ENCODE data around the gene TMEM183A. TPM values are rescaled to one million over a fixed set of nuclear protein-coding genes. Genes with fewer than 3 reads are reported as not detected.

Gene TMEM183A
- total and polyA plus RNA-seq, 9 of the 15 experiments (the other 6 are each of a cell fraction or from before 2014, with no cell fraction given) = 23.4 to 190 (median 124) TPM

DNA sequence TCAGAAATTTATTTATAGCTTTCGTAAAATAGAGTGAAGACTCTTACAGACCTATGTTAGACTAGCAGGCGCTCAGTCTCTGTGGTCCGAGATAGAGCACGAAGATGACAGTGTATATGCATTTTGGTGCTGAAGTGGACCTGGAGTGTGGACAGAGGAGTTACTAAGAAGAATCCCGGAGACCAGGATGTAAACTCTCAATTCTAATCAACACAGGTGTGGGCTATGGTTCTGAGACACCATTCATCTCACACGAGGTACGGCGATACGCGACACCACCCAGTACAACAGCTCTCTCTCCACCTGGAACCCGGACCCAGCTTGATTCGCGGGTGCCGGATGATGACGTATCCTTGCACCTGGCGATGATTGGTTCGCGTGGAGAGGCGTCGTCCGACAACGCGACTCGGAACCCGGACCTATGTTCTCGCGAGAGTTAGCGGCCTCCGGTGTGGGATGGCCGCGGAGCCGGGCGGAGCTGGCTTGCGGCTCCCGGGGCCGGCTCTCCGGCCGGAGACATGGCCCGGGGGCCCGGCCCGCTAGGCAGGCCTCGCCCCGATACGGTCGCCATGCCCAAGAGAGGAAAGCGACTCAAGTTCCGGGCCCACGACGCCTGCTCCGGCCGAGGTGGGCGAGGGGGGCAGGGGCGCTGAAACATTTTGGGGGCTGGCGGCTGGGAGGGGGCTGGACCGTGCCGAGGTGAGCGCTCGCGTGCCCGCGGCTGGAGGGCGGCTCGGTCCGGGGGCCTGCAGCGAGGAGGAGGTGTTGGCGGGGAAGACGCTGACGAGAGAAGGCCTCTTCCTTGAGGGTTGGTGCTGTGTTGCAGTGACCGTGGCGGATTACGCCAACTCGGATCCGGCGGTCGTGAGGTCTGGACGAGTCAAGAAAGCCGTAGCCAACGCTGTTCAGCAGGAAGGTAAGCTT is at the start of gene TMEM183A (continued):
- TF ChIP-seq DIDO1 (tag; IDR thresholded peaks at IDR 0.05; ENCODE audit: low read depth) = peak; percentile 83; the same call in 1 of the 2 replicates
- no peak for TF ChIP-seq CHCHD3 (CRISPR knock-in tag; IDR thresholded peaks at IDR 0.05)
- TF ChIP-seq HOXB6 (CRISPR knock-in tag; IDR thresholded peaks at IDR 0.05; ENCODE audit: borderline replicate concordance) = no peak
- TF ChIP-seq CC2D1A (IDR thresholded peaks at IDR 0.05) = no peak
- TF ChIP-seq PHF21A (IDR thresholded peaks at IDR 0.05; ENCODE audit: borderline replicate concordance, low read depth) = 0 out of 2 replicates have a peak, but pooled peaks have one; percentile 20
- peak; percentile 92 to 94 for TF ChIP-seq FOXK2 (conservative IDR thresholded peaks at IDR 0.05 in 1 of 2, IDR thresholded peaks at IDR 0.05 in 1 of 2; ENCODE audit: low read depth in 2 of 2)
- TF ChIP-seq RBM22 (IDR thresholded peaks at IDR 0.05; ENCODE audit: low read depth, low read length, poor library complexity, severe bottlenecking) = peak; percentile 76
- no peak for TF ChIP-seq TCFL5 (CRISPR knock-in tag; conservative IDR thresholded peaks at IDR 0.05)
- TF ChIP-seq, protein P1, sequence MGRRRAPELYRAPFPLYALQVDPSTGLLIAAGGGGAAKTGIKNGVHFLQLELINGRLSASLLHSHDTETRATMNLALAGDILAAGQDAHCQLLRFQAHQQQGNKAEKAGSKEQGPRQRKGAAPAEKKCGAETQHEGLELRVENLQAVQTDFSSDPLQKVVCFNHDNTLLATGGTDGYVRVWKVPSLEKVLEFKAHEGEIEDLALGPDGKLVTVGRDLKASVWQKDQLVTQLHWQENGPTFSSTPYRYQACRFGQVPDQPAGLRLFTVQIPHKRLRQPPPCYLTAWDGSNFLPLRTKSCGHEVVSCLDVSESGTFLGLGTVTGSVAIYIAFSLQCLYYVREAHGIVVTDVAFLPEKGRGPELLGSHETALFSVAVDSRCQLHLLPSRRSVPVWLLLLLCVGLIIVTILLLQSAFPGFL (CRISPR knock-in tag; IDR thresholded peaks at IDR 0.05) = no peak
- no peak for TF ChIP-seq BRCA1 (IDR thresholded peaks at IDR 0.05)
- no peak for TF ChIP-seq BRCA1 (CRISPR knock-in tag; IDR thresholded peaks at IDR 0.05)
- TF ChIP-seq NFATC3 (IDR thresholded peaks at IDR 0.05) = peak; percentile 60; the same call in 1 of the 2 replicates
- TF ChIP-seq SMAD4 (CRISPR knock-in tag; conservative IDR thresholded peaks at IDR 0.05) = no peak; the same call in 1 of the 2 replicates
- TF ChIP-seq, protein P2, sequence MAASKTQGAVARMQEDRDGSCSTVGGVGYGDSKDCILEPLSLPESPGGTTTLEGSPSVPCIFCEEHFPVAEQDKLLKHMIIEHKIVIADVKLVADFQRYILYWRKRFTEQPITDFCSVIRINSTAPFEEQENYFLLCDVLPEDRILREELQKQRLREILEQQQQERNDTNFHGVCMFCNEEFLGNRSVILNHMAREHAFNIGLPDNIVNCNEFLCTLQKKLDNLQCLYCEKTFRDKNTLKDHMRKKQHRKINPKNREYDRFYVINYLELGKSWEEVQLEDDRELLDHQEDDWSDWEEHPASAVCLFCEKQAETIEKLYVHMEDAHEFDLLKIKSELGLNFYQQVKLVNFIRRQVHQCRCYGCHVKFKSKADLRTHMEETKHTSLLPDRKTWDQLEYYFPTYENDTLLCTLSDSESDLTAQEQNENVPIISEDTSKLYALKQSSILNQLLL (CRISPR knock-in tag; IDR thresholded peaks at IDR 0.05; ENCODE audit: borderline replicate concordance) = no peak
- TF ChIP-seq CBX5 (IDR thresholded peaks at IDR 0.05; ENCODE audit: borderline replicate concordance, low read depth) = no peak
- peak; percentile 34; the same call in 1 of the 2 replicates for TF ChIP-seq CEBPG (CRISPR knock-in tag; IDR thresholded peaks at IDR 0.05)
- peak in 1 of 2 experiments; percentile 47; a peak in 1 of 4 replicates for TF ChIP-seq CEBPG (tag; conservative IDR thresholded peaks at IDR 0.05 in 1 of 2, IDR thresholded peaks at IDR 0.05 in 1 of 2)
- no peak for TF ChIP-seq CTCF (IDR thresholded peaks at IDR 0.05 in 2 of 3, conservative IDR thresholded peaks at IDR 0.05 in 1 of 3; ENCODE audit: insufficient read depth in 2 of 3, low read depth in 1 of 3, low read length in 3 of 3)
- no peak for TF ChIP-seq ZNF668 (CRISPR knock-in tag; IDR thresholded peaks at IDR 0.05)
